ENCODE results near the gene CFAP61.

The CFAP61 gene

DNA sequence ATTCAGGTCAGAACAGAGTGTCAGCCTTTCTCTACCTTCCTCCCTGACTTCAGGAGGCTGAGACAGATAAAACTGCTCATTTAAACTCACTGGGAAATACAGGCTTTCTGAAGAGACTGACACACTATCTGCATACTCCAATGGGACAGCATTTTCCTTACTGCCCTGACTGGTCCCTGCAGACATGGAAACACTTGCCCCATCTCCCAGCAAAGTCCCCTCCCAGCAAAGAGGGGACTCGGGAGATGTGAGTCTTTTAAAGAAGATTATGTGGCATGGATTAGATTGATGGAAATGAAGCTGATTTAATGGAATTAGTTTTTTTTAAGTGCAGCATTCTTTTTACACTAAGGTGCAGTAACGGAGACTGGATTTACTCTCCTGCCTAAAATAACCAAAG lies 90.8 kb downstream of the CFAP61 start:
- no peaks in the 10 kb centered on the region for H3F3A ChIP-seq (ENCODE audit: insufficient read depth)

DNA sequence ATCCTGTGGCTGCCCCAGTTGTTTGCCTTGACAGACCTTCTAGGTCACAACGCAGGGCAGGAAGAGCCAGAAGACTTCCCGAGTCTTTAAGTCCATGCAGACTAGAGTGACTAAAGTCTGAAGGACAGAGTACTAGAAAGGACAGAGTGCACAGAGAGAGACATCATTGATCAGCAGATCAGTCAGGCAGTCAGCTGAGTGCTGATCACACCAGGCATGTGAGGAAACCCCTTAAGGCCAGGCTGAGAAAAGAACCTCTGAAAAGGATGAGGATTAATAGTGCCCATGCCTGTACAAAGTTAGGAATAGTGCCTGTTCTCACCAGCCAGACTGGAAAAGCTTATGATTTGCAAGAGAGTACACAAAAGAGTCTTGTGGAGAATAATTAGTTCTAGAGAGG lies 91.3 kb downstream of the CFAP61 start:
- Histone ChIP-seq H3K27ac (ENCODE audit: low read depth, low read length) (no peak overlapping the region), H3K36me3 (ENCODE audit: low read length) (no peaks in the 10 kb centered on the region), H3K4me2 (ENCODE audit: low read depth, low read length, poor library complexity, severe bottlenecking) (no peak overlapping the region), H2AFZ (ENCODE audit: low read depth, low read length, severe bottlenecking) (no peak overlapping the region), H3K9me3 (ENCODE audit: insufficient read depth, low read length) (no peaks in the 10 kb centered on the region), H4K20me1 (ENCODE audit: low read depth, low read length) (no peaks in the 10 kb centered on the region), H3K27me3 (ENCODE audit: low read length) (no peaks in the 10 kb centered on the region), H3F3A (ENCODE audit: insufficient read depth) (no peaks in the 10 kb centered on the region), H3K79me2 (ENCODE audit: insufficient read depth, low read length) (no peaks in the 10 kb centered on the region), H3K9ac (ENCODE audit: low read length) (no peak overlapping the region), H3K9me2 (replicated peaks; ENCODE audit: insufficient read depth, low read length) (no peaks in the 10 kb centered on the region), H3K4me3 (ENCODE audit: insufficient read depth, low read length, poor library complexity, severe bottlenecking) (no peak overlapping the region)
- no peak for TF ChIP-seq EZH2phosphoT487 (conservative IDR thresholded peaks at IDR 0.05; ENCODE audit: low read length)
- TF ChIP-seq, protein P1, sequence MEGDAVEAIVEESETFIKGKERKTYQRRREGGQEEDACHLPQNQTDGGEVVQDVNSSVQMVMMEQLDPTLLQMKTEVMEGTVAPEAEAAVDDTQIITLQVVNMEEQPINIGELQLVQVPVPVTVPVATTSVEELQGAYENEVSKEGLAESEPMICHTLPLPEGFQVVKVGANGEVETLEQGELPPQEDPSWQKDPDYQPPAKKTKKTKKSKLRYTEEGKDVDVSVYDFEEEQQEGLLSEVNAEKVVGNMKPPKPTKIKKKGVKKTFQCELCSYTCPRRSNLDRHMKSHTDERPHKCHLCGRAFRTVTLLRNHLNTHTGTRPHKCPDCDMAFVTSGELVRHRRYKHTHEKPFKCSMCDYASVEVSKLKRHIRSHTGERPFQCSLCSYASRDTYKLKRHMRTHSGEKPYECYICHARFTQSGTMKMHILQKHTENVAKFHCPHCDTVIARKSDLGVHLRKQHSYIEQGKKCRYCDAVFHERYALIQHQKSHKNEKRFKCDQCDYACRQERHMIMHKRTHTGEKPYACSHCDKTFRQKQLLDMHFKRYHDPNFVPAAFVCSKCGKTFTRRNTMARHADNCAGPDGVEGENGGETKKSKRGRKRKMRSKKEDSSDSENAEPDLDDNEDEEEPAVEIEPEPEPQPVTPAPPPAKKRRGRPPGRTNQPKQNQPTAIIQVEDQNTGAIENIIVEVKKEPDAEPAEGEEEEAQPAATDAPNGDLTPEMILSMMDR (IDR thresholded peaks at IDR 0.05; ENCODE audit: insufficient read depth, low read length, poor library complexity, severe bottlenecking), result no peak

More for the DNA sequence above, 90.8 kb downstream of the CFAP61 start:
- Histone ChIP-seq H3K9me3 (ENCODE audit: insufficient read depth, low read length) (no peaks in the 10 kb centered on the region), H3K79me2 (ENCODE audit: insufficient read depth, low read length) (no peaks in the 10 kb centered on the region), H3K4me2 (ENCODE audit: low read depth, low read length, poor library complexity, severe bottlenecking) (no peak overlapping the region), H3K27ac (ENCODE audit: low read depth, low read length) (no peak overlapping the region), H2AFZ (ENCODE audit: low read depth, low read length, severe bottlenecking) (no peak overlapping the region), H3K36me3 (ENCODE audit: low read length) (no peaks in the 10 kb centered on the region), H3K4me3 (ENCODE audit: insufficient read depth, low read length, poor library complexity, severe bottlenecking) (no peak overlapping the region), H3K9ac (ENCODE audit: low read length) (no peak overlapping the region), H3K9me2 (replicated peaks; ENCODE audit: insufficient read depth, low read length) (no peaks in the 10 kb centered on the region), H4K20me1 (ENCODE audit: low read depth, low read length) (no peaks in the 10 kb centered on the region), H3K27me3 (ENCODE audit: low read length) (no peaks in the 10 kb centered on the region)
- no peak for TF ChIP-seq EZH2phosphoT487 (conservative IDR thresholded peaks at IDR 0.05; ENCODE audit: low read length)
- TF ChIP-seq, protein P1 (IDR thresholded peaks at IDR 0.05; ENCODE audit: insufficient read depth, low read length, poor library complexity, severe bottlenecking), result no peak

DNA sequence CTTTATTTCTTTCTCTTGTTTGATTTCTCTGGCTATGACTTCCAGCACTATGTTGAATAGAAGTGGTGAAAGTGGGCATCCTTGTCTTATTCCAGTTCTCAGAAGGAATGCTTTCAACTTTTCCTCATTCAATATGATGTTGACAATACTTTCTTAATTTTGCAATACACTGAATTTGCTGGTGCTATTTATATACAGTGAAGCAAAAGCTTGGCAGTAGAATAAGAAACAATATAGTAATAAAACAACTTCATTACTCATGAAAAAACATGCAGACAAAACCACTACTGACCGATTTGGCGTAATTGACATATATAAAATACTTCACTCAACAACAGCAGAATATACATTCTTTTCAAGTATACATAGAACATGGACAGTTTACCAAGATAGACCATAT lies 96.4 kb downstream of the CFAP61 start:
- no peaks in the 10 kb centered on the region for H3K27me3 ChIP-seq (ENCODE audit: low read length)

More for the DNA sequence above, 96.4 kb downstream of the CFAP61 start:
- Histone ChIP-seq H2AFZ (ENCODE audit: low read depth, low read length, severe bottlenecking) (no peak overlapping the region), H3K9me2 (replicated peaks; ENCODE audit: insufficient read depth, low read length) (no peaks in the 10 kb centered on the region), H3K9me3 (ENCODE audit: insufficient read depth, low read length) (no peaks in the 10 kb centered on the region), H3K27ac (ENCODE audit: low read depth, low read length) (no peak overlapping the region), H3K4me3 (ENCODE audit: insufficient read depth, low read length, poor library complexity, severe bottlenecking) (no peak overlapping the region), H3K79me2 (ENCODE audit: insufficient read depth, low read length) (no peaks in the 10 kb centered on the region), H3K9ac (ENCODE audit: low read length) (no peak overlapping the region), H3K4me2 (ENCODE audit: low read depth, low read length, poor library complexity, severe bottlenecking) (no peak overlapping the region), H3F3A (ENCODE audit: insufficient read depth) (no peaks in the 10 kb centered on the region), H3K36me3 (ENCODE audit: low read length) (no peaks in the 10 kb centered on the region), H4K20me1 (ENCODE audit: low read depth, low read length) (no peaks in the 10 kb centered on the region)
- no peak for TF ChIP-seq EZH2phosphoT487 (conservative IDR thresholded peaks at IDR 0.05; ENCODE audit: low read length)
- TF ChIP-seq, protein P1 (IDR thresholded peaks at IDR 0.05; ENCODE audit: insufficient read depth, low read length, poor library complexity, severe bottlenecking), result no peak
